Umbilical cord (tissue), 2 donors: ENCODE measurements around the gene AHNAK. TPM values are rescaled to one million over a fixed set of nuclear protein-coding genes. Genes with fewer than 3 reads are reported as not detected.
A peak's percentile ranks its signal among the peaks of the same experiment; 100 is the strongest.
"Not testable (repeated sequence)": the region's sequence is repeated elsewhere in the genome, so short reads cannot be mapped to it uniquely, and the experiment has no call there.

Experiments
- DNase-seq: peaks from one replicate; pipeline ENCODE4 v3.0.0-alpha.2; 2015; ENCODE audit warnings: low spot score
- total RNA-seq: library from RNA; depleted of rRNA; stranded (reverse); fragments of >200 nt; gene quantifications from one replicate; pipeline ENCODE4 v1.2.3, GENCODE V29; 2014; ENCODE audit warnings: low replicate concordance; ENCODE audit not compliant: insufficient read depth

The AHNAK gene
- total RNA-seq, 1 donor from 2014 or later = 550 TPM

DNA sequence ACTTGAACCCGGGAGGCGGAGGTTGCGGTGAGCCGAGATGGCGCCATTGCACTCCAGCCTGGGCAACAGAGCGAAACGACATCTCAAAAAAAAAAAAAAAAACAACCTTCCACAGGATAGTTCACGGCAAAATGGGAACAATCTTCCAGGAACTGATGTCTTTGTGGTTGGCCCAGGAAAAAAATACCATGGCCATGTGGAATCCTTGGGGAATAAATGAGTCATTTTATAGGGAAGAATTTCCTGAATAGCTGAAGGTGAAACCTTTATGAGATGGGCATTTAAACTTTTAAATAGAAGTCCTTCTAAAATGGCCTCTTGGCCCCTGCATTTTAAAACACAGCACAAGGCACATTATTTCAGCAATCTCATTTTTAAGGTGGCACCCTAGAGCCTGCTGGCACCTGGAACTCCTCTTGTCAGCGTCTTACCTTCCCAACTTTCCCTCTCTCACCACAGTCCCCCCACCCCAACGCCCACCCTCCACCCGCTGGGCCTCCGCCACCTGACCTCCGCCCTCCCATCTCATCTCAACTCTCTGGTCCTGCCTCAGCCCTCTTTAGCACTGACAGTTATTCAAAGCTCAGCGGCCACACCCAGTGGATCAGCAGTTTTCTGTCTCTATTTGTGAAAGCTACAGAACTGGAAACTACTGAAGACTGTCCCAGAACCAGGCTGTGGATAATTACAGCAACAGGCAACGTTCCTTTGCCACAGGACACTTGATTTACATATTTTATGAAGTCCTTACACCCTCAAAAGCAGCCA lies 84.7 kb downstream of the AHNAK start:
- peak; percentile 74 for DNase-seq

- DNase-seq = no peak
Measured at GRCh38 chr11:62459080-62459479, 87.5 kb downstream of the AHNAK start.

GRCh38 chr11:62458212-62459002 lies 88.2 kb downstream of the AHNAK start:
- DNase-seq = no peak

- DNase-seq = no peak
Measured at GRCh38 chr11:62457478-62457877, 89.1 kb downstream of the AHNAK start.

DNA sequence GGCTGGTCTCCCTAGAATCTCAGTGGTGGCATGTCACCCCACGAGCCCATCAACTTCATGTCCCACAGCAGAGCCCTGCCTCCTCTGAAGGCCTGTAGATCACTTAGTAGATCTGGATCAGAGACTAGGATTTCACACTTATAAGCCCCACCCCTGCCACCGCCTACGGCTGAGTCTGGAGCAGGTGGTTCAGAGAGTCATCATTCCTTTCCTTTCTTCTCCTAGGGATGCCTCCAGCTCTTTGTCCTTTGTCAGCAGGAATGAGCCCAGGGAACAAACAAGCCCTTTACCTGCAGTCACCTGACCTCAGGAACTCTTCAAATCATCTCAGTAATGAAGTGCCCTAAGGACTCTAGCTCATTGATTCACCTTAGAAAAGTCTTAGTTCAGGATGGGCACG lies 90.0 kb downstream of the AHNAK start:
- DNase-seq = no peak

DNA sequence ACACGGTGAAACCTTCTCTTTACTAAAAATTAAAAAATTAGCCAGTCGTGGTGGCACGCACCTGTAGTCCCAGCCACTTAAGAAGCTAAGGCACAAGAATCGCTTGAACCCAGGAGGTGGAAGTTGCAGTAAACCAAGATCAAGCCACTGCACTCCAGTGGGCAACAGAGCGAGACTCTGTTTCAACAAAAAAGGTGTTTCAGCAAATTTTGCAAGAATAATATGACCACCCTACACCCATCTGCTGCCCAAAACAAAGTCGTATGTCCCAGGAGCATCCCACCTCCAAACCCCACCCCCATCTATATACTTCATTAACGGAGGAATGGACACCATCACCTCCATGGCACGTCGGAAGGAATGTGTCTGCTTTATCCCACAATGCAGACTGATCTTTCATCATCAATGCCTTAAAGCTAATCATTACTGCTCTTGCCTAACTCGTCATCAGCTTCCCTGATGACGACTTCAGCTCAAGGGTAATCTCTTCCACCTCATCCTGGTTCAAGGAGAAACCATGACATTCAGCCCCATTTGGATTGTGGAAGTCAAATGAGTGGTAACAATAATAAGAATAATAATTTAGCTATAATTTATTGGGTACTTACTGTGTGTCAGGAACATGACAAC lies 93.7 kb downstream of the AHNAK start:
- no peak for DNase-seq

- no peak for DNase-seq
Measured at GRCh38 chr11:62452261-62452660, 94.3 kb downstream of the AHNAK start.

GRCh38 chr11:62451241-62451621 lies 95.4 kb downstream of the AHNAK start:
- DNase-seq = peak; percentile 66

DNA sequence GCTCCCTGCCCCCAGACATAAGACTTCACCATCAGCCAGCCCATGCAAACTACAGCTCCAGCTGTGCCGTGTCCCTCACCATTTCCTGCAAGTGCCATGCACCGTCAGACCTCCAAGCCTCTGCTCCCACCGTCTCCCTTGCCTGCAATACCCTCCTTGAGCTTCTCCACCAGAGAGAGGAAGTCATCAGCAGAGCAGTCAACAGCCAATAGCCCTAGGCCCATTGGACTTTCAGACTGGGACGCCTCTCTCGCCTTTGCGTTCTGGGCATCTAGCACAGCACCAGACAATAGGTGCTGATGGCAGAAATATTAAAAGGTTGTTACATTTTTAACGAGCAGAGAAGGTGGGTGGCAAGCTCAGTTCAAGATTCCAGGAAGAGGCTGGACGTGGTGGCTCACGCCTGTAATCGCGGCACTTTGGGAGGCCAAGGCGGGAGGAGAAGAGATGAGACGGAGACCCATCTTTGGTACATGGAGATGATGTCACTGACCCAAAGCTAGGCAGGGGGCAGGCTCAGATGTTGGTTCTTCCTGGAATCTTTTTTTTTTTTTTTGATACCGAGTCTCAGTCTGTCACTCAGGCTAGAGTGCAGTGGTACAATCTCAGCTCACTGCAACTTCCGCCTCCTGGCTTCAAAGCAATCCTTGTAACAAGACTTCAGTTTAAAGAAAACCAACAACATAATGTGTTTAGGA lies 95.9 kb downstream of the AHNAK start:
- DNase-seq = no peak

DNA sequence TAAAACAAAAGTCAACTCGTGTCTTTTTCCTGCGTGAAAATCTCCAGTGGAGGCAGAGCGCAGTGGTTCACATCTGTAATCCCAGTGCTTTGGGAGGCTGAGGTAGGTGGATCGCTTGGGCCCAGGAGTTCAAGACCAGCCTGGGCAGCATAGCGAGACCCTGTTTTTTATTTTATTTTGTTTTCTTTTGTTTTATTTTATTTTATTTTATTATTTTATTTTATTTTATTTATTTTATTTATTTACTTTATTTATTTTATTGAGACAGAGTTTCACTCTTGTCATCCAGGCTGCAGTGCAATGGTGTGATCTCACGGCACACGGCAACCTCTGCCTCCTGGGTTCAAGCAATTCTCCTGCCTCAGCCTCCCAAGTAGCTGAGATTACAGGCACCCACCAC lies 96.7 kb downstream of the AHNAK start:
- not testable (repeated sequence) for DNase-seq

- no peak for DNase-seq
Measured at GRCh38 chr11:62449451-62449851, 97.2 kb downstream of the AHNAK start.

DNA sequence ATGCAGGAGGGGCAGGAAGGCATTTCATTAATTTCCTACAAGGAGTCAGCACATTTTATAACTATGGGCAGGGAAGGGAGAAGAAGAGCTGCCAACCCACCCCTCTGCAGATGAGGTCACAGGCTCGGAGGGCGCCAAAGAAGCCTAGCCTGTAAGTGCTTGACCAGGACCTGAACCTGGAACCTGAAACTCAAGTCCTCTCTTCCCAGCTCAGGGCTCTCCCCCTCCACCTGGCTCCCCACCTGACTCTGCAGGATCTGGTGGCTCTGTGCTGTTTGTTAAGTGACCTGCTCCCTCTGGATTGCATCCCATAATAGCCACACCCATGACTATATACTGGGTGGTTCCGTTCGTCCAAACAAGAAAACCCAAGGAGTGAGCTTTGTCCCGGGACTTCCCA lies 100.5 kb downstream of the AHNAK start:
- DNase-seq = no peak

DNA sequence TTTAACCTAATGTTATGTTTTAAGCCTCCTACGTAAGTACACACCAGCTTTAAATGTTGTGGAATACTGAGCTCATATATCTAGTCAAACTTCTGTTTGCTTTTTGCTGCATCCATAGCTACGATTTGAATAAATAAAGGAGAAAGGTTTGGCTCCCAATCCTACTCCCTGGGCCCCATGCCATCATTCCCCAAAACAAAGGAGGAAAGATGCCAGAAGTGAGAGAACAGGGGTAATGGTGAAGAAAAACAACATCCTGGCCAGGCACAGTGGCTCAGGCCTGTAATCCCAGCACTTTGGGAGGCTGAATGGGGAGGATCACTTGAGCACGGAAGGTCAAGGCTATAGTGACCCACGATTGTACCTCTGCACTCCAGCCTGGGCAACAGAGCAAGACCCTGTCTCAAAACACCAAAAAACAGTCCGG lies 101.3 kb downstream of the AHNAK start:
- DNase-seq = peak; percentile 51

GRCh38 chr11:62444835-62445234 lies 101.8 kb downstream of the AHNAK start:
- DNase-seq = no peak

- peak; percentile 68 for DNase-seq
Measured at GRCh38 chr11:62444236-62444833, 102.3 kb downstream of the AHNAK start.

DNA sequence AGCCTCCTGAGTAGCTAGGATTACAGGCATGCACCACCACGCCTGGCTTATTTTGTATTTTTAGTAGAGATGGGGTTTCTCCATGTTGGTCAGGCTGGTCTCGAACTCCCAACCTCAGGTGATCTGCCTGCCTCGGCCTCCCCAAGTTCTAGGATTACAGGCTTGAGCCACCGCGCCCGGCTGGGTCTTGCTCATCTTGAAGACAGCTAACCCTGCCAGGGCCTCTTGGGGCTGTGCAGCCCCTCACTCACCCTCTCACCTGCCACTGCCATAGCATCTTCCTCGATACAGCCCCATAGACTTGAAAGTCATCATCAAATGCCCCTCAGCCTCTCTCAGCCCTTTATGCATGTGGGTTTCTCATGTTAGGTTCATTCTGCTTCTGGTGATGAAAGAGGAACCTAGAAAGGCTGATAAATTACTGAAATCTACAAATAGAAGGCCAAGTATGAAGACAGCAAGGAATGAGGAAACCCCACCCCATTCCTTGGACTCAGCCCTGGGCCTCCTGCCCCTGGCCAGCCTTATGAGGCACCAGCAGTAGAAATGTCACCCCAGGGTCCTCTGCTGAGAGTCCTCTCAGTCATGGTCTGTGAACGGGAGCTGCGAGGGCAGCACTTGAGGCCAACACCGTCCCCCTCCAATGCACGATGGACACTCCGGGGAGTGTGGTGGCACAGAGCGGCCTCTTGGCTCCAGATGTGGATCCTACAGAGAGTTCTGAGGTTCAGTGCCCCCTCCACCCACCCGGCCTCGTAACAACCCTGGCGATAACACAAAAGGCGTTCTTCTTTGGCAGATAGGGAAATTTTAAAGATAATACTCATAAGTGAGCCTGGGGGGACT lies 103.0 kb downstream of the AHNAK start:
- DNase-seq = peak; percentile 59

DNA sequence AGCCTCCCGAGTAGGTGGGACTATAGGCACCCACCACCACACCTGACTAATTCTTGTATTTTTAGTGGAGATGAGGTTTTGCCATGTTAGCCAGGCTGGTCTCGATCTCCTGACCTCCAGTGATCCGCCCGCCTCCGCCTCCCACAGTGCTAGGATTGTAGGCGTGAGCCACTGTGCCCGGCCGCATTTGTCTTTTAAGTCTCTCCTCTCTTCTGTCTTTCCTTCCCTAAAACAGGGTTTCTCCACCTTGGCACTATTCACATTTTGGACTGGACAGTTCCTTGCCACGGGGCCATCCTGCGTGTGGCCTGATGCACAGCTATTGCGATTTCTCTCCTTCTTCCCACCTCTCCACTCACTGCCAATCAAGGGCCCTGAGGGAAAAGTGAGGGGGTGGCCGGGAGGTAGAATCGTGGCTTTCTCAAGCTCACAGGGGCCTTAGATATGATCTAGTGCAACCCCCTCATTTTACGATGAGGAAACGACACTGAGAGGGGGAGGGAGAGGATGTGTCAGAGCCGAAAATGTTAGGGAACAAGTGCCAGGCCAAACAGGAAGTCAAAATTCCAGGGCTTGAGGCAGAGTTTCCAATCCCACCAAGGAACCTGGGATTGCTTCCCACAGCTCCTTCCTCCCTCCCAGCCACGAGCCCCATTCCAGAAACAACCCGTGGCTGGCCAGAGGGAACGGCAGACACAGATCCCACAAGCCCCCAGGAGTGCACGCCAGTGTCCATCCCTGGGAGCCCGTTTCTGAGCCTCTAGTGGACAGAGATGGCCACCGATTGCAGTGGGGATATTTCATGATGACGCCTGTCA lies 106.6 kb downstream of the AHNAK start:
- DNase-seq = peak; percentile 31

DNA sequence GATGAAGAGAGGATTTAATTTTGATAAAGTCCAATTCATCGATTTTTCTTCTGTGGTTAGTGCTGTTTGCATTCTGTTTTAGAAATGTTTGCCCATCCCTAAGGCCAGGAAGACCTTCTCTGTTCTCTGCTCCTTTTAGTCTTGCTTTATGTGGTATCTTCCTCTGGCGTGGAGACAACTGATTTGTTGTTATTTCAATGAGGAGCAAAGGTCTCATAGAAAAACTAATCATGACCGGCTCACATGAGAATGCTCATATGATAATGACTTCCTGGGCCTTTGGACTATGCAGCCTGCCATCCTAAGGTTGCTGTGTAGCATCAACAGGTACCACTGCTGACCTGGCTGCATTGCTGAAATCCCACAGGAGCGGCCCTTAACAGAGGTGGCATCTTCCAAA lies 108.0 kb downstream of the AHNAK start:
- DNase-seq = no peak

GRCh38 chr11:62437616-62438015 lies 109.0 kb downstream of the AHNAK start:
- DNase-seq = no peak
